Cardiac fibroblast (primary cell): ENCODE measurements around the gene CHKB.

Experiments used
- DNase-seq, 2 donors: peaks; one replicate each; pipeline versions ENCODE4 v3.0.0 to v3.0.0-alpha.2; 2010; ENCODE audit warnings: low read depth in 2 of 2
- H3K4me3 ChIP-seq, 2 donors: replicated peaks in 1 of 2; 1 replicate in 1 of 2; 2 replicates in 1 of 2; pipeline ENCODE4 v1.5.1; 2011; ENCODE audit warnings: low read depth in 2 of 2, low read length in 2 of 2, mild to moderate bottlenecking in 2 of 2, moderate library complexity in 1 of 2
- CTCF ChIP-seq: IDR thresholded peaks from one replicate; pipeline ENCODE4 v1.5.1; 2011; ENCODE audit warnings: low read depth, mild to moderate bottlenecking, low read length, inconsistent platforms

The CHKB gene

GRCh38 chr22:50595189-50595588 lies 12.5 kb upstream of the CHKB start:
- no peak for DNase-seq
- H3K4me3 ChIP-seq, result no peak overlapping the region
- no peak for TF ChIP-seq CTCF

DNA sequence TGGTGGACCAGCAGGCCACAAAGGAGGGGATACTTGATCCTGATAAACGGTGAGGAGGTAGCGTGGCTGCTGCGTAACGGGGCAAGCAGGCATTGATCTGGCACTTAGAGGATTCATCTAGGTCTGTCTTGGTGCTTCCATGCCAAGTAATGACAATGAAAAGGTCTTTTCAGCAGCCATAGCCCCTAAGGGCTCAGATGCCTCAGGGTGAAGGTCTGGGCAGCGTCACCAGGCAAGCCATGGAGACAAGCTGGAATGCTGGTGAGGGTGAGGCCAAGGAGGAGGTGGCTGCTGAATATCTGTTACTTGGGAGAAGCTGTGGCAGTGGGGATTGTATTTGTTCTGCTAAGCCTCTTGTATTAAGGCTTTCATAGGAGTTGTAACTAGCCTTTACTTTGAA lies 4.8 kb upstream of the CHKB start:
- no peak for DNase-seq
- H3K4me3 ChIP-seq, result no peak overlapping the region
- TF ChIP-seq CTCF, result no peak

- no peak for TF ChIP-seq CTCF
- no peak for DNase-seq
- H3K4me3 ChIP-seq, result no peak overlapping the region
Measured at GRCh38 chr22:50586416-50586815, 3.8 kb upstream of the CHKB start.

- no peak for TF ChIP-seq CTCF
- H3K4me3 ChIP-seq, result no peak overlapping the region
- no peak for DNase-seq
Measured at GRCh38 chr22:50585781-50586180, 3.1 kb upstream of the CHKB start.

DNA sequence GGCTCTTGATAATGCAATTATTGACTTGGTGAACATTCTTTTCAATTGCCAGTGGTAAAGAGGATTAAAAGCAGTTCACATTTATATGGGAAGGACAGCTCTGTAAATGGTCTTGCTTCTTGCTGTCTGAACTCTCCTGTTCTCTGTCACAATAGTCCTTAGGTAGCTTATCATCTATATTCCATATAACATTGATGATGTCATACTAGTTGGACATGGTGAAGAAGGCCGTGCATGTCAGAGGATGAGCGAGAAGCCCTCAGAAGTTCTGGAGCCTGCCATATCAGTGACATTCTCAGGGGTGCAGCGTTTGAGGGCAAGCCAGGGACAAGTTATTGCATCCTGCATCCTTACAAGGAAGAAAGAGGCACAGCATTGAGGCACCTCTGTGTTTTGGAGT lies 2.6 kb upstream of the CHKB start:
- DNase-seq, result no peak
- TF ChIP-seq CTCF, result no peak
- no peak overlapping the region for H3K4me3 ChIP-seq

DNA sequence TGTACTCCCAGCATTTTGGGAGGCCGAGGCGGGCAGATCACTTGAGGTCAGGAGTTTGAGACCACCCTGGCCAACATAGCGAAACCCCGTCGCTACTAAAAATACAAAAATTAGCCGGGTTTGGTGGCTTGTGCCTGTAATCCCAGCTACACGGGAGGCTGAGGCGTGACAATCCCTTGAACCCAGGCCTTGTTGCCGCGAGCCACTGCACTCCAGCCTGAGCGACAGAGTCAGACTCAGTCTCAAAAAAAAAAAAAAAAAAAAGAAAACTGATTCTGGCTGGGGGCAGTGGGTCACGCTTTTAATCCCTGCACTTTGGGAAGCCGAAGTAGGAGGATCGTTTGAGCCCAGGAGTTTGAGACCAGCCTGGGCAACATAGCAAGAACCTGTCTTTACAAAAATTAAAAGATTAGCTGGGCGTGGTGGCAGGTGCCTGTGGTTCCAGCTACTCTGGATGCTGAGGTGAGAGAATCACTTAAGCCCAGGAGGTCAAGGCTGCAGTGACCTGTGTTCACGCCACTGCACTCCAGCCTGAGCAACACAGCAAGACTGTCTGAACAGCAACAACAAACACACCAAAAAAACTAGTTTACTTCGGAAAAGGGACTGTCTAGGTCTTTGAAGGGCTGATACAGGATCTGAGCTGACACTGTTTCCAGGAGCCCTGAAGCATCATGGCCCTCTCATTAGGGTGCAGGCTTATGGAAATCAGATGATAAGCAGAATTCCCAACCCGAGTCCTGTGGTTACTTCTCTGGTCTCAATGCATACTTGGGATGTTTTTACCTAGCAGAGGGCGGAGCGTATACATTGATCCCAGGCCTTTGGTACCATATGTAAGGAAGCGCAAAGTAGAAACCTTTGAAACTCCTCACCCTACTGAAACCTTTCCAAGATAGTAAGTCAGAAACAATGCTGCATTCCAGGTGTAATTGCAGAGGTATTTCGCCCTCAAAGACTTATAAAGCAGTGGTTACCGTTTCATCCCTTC lies 1.8 kb upstream of the CHKB start:
- TF ChIP-seq CTCF, result no peak

More for the DNA sequence above, 1.8 kb upstream of the CHKB start:
- no peak for DNase-seq
- H3K4me3 ChIP-seq, result no peak overlapping the region
